ENCODE measurements around the gene NGEF.

GRCh38 chr2:233044974-233045605 is 32.0 kb upstream of the NGEF start:
- TF ChIP-seq CTCF (IDR thresholded peaks at IDR 0.05) (no peak), ZFX (IDR thresholded peaks at IDR 0.05; ENCODE audit: borderline replicate concordance) (no peak)

Measured in 22Rv1 (cell line).